H1 (cell line): ENCODE results near the gene SBF2. TPM values are rescaled to one million over a fixed set of nuclear protein-coding genes. Genes with fewer than 3 reads are reported as not detected.

Source experiments
- CTCF ChIA-PET: fragments of 300-600 bp; sonication (Branson Sonifier 250); formaldehyde crosslinking; loops from one replicate; lab custom pipeline; 2021; ENCODE audit not compliant: partially characterized antibody; lab: Charles Lee
- POLR2A ChIA-PET: fragments of 300-600 bp; sonication (Branson Sonifier 250); formaldehyde crosslinking; loops from one replicate; lab custom pipeline; 2021; ENCODE audit warnings: inconsistent platforms; ENCODE audit not compliant: partially characterized antibody; lab: Charles Lee
- DNase-seq, 2 experiments: peaks; one replicate each; pipeline versions ENCODE4 v3.0.0 to v3.0.0-alpha.2; 2010 to 2022; ENCODE audit warnings: low spot score in 2 of 2, low read depth in 1 of 2, mixed read lengths in 1 of 2
- FAIRE-seq: peaks from 2 replicates; lab custom pipeline; 2011; peaks lifted over from hg19 to GRCh38; lab: Jason Lieb, UNC
- H2AFZ ChIP-seq: 2 replicates; pipeline ENCODE4 v1.8.1; 2012; ENCODE audit warnings: low read length, inconsistent platforms
- H2AK5ac ChIP-seq: 2 replicates; pipeline ENCODE4 v1.6.1; 2013; ENCODE audit warnings: low read depth, low read length
- H2BK120ac ChIP-seq: replicated peaks from 2 replicates; pipeline ENCODE3; 2013; ENCODE audit warnings: low read depth, low read length, inconsistent platforms
- H2BK12ac ChIP-seq: 2 replicates; pipeline ENCODE4 v1.6.1; 2013; ENCODE audit warnings: low read depth, low read length
- H2BK15ac ChIP-seq: 2 replicates; pipeline ENCODE4 v1.6.1; 2013; ENCODE audit warnings: low read length
- H2BK20ac ChIP-seq: 2 replicates; pipeline ENCODE4 v1.6.1; 2013; ENCODE audit warnings: low read length
- H2BK5ac ChIP-seq: 2 replicates; pipeline ENCODE4 v1.6.1; 2013; ENCODE audit warnings: low read depth, low read length
- H3K14ac ChIP-seq: 2 replicates; pipeline ENCODE4 v1.6.1; 2013; ENCODE audit warnings: inconsistent platforms; ENCODE audit not compliant: insufficient read length
- H3K18ac ChIP-seq: 2 replicates; pipeline ENCODE4 v1.6.1; 2013; ENCODE audit warnings: low read length; ENCODE audit errors: extremely low read depth
- H3K23ac ChIP-seq: 2 replicates; pipeline ENCODE4 v1.6.1; 2013; ENCODE audit warnings: inconsistent platforms; ENCODE audit not compliant: insufficient read length
- H3K23me2 ChIP-seq: 2 replicates; pipeline ENCODE4 v1.6.1; 2013; ENCODE audit warnings: low read depth, low read length
- H3K27ac ChIP-seq: 2 replicates; pipeline ENCODE4 v1.6.1; 2011; ENCODE audit warnings: low read depth, low read length, inconsistent platforms
- H3K27me3 ChIP-seq, 4 experiments: replicated peaks in 1 of 4; 1 replicate in 1 of 4; 2 replicates in 3 of 4; pipeline versions ENCODE4 v1.6.1 to v1.8.1; 2011 to 2013; ENCODE audit warnings: low read length in 3 of 4, mild to moderate bottlenecking in 3 of 4, inconsistent platforms in 2 of 4, mixed read lengths in 2 of 4, moderate library complexity in 1 of 4; ENCODE audit not compliant: control insufficient read depth in 3 of 4, insufficient read depth in 3 of 4; ENCODE audit errors: extremely low read depth in 1 of 4
- H3K36me3 ChIP-seq, 4 experiments: 2 replicates each; pipeline versions ENCODE4 v1.6.1 to v1.8.1; 2011 to 2013; ENCODE audit warnings: mild to moderate bottlenecking in 4 of 4, low read length in 3 of 4, moderate library complexity in 2 of 4, control low read depth in 1 of 4, inconsistent platforms in 1 of 4; ENCODE audit not compliant: insufficient read depth in 4 of 4, control insufficient read depth in 2 of 4
- H3K4ac ChIP-seq: replicated peaks from 2 replicates; pipeline ENCODE3; 2013; ENCODE audit warnings: low read length, low read depth, mixed read lengths, inconsistent platforms; ENCODE audit not compliant: insufficient read length
- H3K4me1 ChIP-seq, 4 experiments: replicated peaks in 1 of 4; 1 replicate in 1 of 4; 2 replicates in 3 of 4; pipeline versions ENCODE4 v1.6.1 to v1.8.1; 2011 to 2013; ENCODE audit warnings: low read length in 3 of 4, inconsistent platforms in 2 of 4, mixed read lengths in 1 of 4; ENCODE audit not compliant: insufficient read depth in 4 of 4, control insufficient read depth in 3 of 4
- H3K4me2 ChIP-seq, 2 experiments: 2 replicates each; pipeline versions ENCODE4 v1.6.1 to v1.8.1; 2011 to 2013; ENCODE audit warnings: low read depth in 2 of 2, low read length in 2 of 2, control low read depth in 1 of 2, inconsistent platforms in 1 of 2, mild to moderate bottlenecking in 1 of 2; ENCODE audit not compliant: insufficient read depth in 1 of 2
- H3K4me3 ChIP-seq, 4 experiments: fragments of 200-600, 300-600 bp in 1 of 4; sonication (generic), shearing (Covaris generic), sonication (Bioruptor Twin) in 1 of 4; 2 replicates each; pipeline versions ENCODE4 v1.5.1 to v1.8.1; 2011 to 2016; ENCODE audit warnings: low read length in 4 of 4, low read depth in 3 of 4, control low read depth in 2 of 4, inconsistent platforms in 2 of 4, mild to moderate bottlenecking in 2 of 4, mixed read lengths in 1 of 4, moderate library complexity in 1 of 4; ENCODE audit not compliant: insufficient read depth in 2 of 4; ENCODE audit errors: extremely low read depth in 1 of 4
- H3K56ac ChIP-seq: replicated peaks from 2 replicates; pipeline ENCODE3; 2013; ENCODE audit warnings: low read depth, mild to moderate bottlenecking, mixed read lengths, low read length, inconsistent platforms; ENCODE audit not compliant: insufficient read length
- H3K79me1 ChIP-seq: 2 replicates; pipeline ENCODE4 v1.6.1; 2013; ENCODE audit warnings: low read depth, low read length, control low read depth
- H3K79me2 ChIP-seq, 2 experiments: 2 replicates each; pipeline versions ENCODE4 v1.6.1 to v1.8.1; 2012 to 2013; ENCODE audit warnings: low read length in 2 of 2, mild to moderate bottlenecking in 2 of 2, inconsistent platforms in 1 of 2; ENCODE audit not compliant: insufficient read depth in 2 of 2, control insufficient read depth in 1 of 2
- H3K9ac ChIP-seq, 4 experiments: replicated peaks in 1 of 4; 1 replicate in 1 of 4; 2 replicates in 3 of 4; pipeline versions ENCODE4 v1.6.1 to v1.8.1; 2011 to 2013; ENCODE audit warnings: low read depth in 3 of 4, low read length in 3 of 4, control low read depth in 2 of 4, mild to moderate bottlenecking in 2 of 4, moderate library complexity in 2 of 4, inconsistent platforms in 1 of 4; ENCODE audit errors: extremely low read depth in 1 of 4
- H3K9me3 ChIP-seq, 2 experiments: 2 replicates each; pipeline versions ENCODE4 v1.6.1 to v1.8.1; 2012 to 2013; ENCODE audit warnings: mild to moderate bottlenecking in 2 of 2, moderate library complexity in 2 of 2, control low read depth in 1 of 2, inconsistent platforms in 1 of 2, low read depth in 1 of 2, low read length in 1 of 2, mixed read lengths in 1 of 2; ENCODE audit not compliant: insufficient read depth in 2 of 2
- H4K20me1 ChIP-seq, 2 experiments: replicated peaks in 1 of 2; 2 replicates each; pipeline versions ENCODE3 to v1.8.1; 2011 to 2013; ENCODE audit warnings: inconsistent platforms in 2 of 2, low read length in 2 of 2, mild to moderate bottlenecking in 1 of 2; ENCODE audit not compliant: insufficient read depth in 2 of 2, control insufficient read depth in 1 of 2
- H4K5ac ChIP-seq: 2 replicates; pipeline ENCODE4 v1.6.1; 2013; ENCODE audit warnings: low read length, low read depth, mixed read lengths, inconsistent platforms; ENCODE audit not compliant: insufficient read length
- H4K8ac ChIP-seq: 2 replicates; pipeline ENCODE4 v1.8.0; 2013; ENCODE audit warnings: mild to moderate bottlenecking, moderate library complexity, low read length, inconsistent platforms; ENCODE audit not compliant: insufficient read depth; ENCODE audit errors: extremely low read depth
- H4K91ac ChIP-seq: replicated peaks from 2 replicates; pipeline ENCODE3; 2013; ENCODE audit warnings: low read length, mixed read lengths, inconsistent platforms; ENCODE audit not compliant: insufficient read length
- EP300 ChIP-seq, 2 experiments: IDR thresholded peaks; 1 replicate in 1 of 2; 2 replicates in 1 of 2; pipeline ENCODE4 v1.6.1; 2011 to 2012; ENCODE audit warnings: low read depth in 2 of 2, low read length in 2 of 2, mild to moderate bottlenecking in 2 of 2, borderline replicate concordance in 1 of 2, inconsistent platforms in 1 of 2, moderate library complexity in 1 of 2
- FOSL1 ChIP-seq: IDR thresholded peaks from 2 replicates; pipeline ENCODE4 v1.6.1; 2011; ENCODE audit warnings: mild to moderate bottlenecking, low read depth, low read length, moderate library complexity; ENCODE audit not compliant: insufficient read depth
- JUND ChIP-seq: IDR thresholded peaks from 2 replicates; pipeline ENCODE4 v1.6.1; 2011; ENCODE audit warnings: mild to moderate bottlenecking, improper control_type of control experiment, low read length
- RAD21 ChIP-seq, 2 experiments: IDR thresholded peaks in 1 of 2; conservative IDR thresholded peaks in 1 of 2; 2 replicates each; pipeline ENCODE4 v1.6.1; 2011; ENCODE audit warnings: low read depth in 2 of 2, low read length in 2 of 2, improper control_type of control experiment in 1 of 2, inconsistent platforms in 1 of 2, mild to moderate bottlenecking in 1 of 2, moderate library complexity in 1 of 2
- SIX5 ChIP-seq: IDR thresholded peaks from 2 replicates; pipeline ENCODE4 v1.6.1; 2011; ENCODE audit warnings: mild to moderate bottlenecking, low read depth, low read length
- SRF ChIP-seq: IDR thresholded peaks from 2 replicates; pipeline ENCODE4 v1.6.1; 2011; ENCODE audit warnings: mild to moderate bottlenecking, low read depth, low read length, moderate library complexity
- ZNF274 ChIP-seq: IDR thresholded peaks from 2 replicates; pipeline ENCODE4 v1.7.0; 2012; ENCODE audit warnings: low read length, borderline replicate concordance; ENCODE audit errors: extremely low read depth
- WGBS, 2 experiments: shearing (Covaris generic) in 1 of 2; methylation state at CpG; one replicate each; pipeline versions ENCODE4 v1.1.6 to v1.1.7; 2013 to 2015; ENCODE audit warnings: low lambda C conversion rate in 2 of 2, mixed read lengths in 2 of 2, inconsistent platforms in 1 of 2, low coverage in 1 of 2, missing lambda C conversion rate in 1 of 2; ENCODE audit not compliant: insufficient replicate concordance in 2 of 2, insufficient coverage in 1 of 2, insufficient read length in 1 of 2; ENCODE audit errors: extremely low coverage in 1 of 2, missing lambda C conversion rate in 1 of 2; 5-methylcytosine and 5-hydroxymethylcytosine counted together
- polyA plus RNA-seq, 7 experiments: library from polyadenylated mRNA; depleted of rRNA in 3 of 7; stranded (reverse) in 5 of 7; unstranded in 2 of 7; fragments of >200 nt in 5 of 7; fragments of 200-250 nt in 2 of 7; gene quantifications; 1 replicate in 5 of 7; 2 replicates in 1 of 7; 4 replicates in 1 of 7; pipeline versions ENCODE4 v1.2.1 to v1.2.3, GENCODE V29; 2011 to 2013; ENCODE audit warnings: missing spikeins in 2 of 7, mixed read lengths in 2 of 7
- total RNA-seq: library from RNA; stranded (reverse); fragmentation: NEBNext Ultra II Directional; extraction: Animal tissue kit (Norgen Biotek cat#: 25700); gene quantifications from 2 replicates; pipeline ENCODE4 v1.2.1, GENCODE V29; 2021

SBF2 gene
- total and polyA plus RNA-seq, 2 of the 8 experiments (the other 6 are each of a cell fraction or from before 2014, with no cell fraction given), result 36.7 to 50.5 TPM

GRCh38 chr11:9797300-9797699 lies 496.7 kb downstream of the SBF2 start:
- Histone ChIP-seq H3K4me2 (no peak overlapping the region), H3K27ac (no peak overlapping the region), H2BK20ac (no peak overlapping the region), H3K4me3 (no peak overlapping the region), H4K8ac (no peak overlapping the region), H3K23ac (no peak overlapping the region), H3K14ac (no peak overlapping the region), H3K23me2 (no peaks in the 10 kb centered on the region), H4K91ac (no peak overlapping the region), H2BK15ac (no peak overlapping the region), H2AK5ac (no peak overlapping the region), H3K4ac (no peak overlapping the region), H3K79me2 (no peaks in the 10 kb centered on the region), H3K4me1 (peaks cover 0 to 3% (median 2%) of the 10 kb centered on the region in 4 experiments; a peak in 3 of 7 replicates), H2BK5ac (no peak overlapping the region), H2AFZ (no peak overlapping the region), H3K27me3 (no peaks in the 10 kb centered on the region), H2BK12ac (no peak overlapping the region), H3K9me3 (no peaks in the 10 kb centered on the region), H4K20me1 (no peaks in the 10 kb centered on the region), H3K36me3 (no peaks in the 10 kb centered on the region; a peak in 1 of 8 replicates), H2BK120ac (no peak overlapping the region), H3K9ac (no peak overlapping the region), H3K56ac (no peak overlapping the region), H3K18ac (no peak overlapping the region), H3K79me1 (no peaks in the 10 kb centered on the region), H4K5ac (no peak overlapping the region)
- ChIA-PET CTCF (interaction anchor here (1.1 to 1.4 kb wide), 4 partner anchors 9 to 510 kb away, joined by 3 to 4 read pairs (median 4); no protein-coding TSS in a partner anchor), POLR2A (interaction anchor here (0.7 to 1.5 kb wide), 3 partner anchors 9 to 30 kb away, joined by 3 to 4 read pairs (median 4); no protein-coding TSS in a partner anchor)
- DNase-seq (no peak), FAIRE-seq (no peak)
- 88% methylated on average over 4 of the region's 4 CpGs; no CpG with 5 or more reads in 1 of the 2 experiments for WGBS, 2 experiments
- no peak for TF ChIP-seq RAD21 (IDR thresholded peaks at IDR 0.05 in 1 of 2, conservative IDR thresholded peaks at IDR 0.05 in 1 of 2; ENCODE audit: low read depth in 2 of 2, low read length in 2 of 2)
- no peak for TF ChIP-seq SRF
- TF ChIP-seq FOSL1, result no peak
- TF ChIP-seq JUND, result no peak
- TF ChIP-seq EP300 (IDR thresholded peaks at IDR 0.05; ENCODE audit: borderline replicate concordance in 1 of 2, low read depth in 2 of 2, low read length in 2 of 2), result no peak
- no peak for TF ChIP-seq SIX5
- no peak for TF ChIP-seq ZNF274
